HG03025 (cell line): ENCODE measurements around the gene SLC25A10.

Experiments used
- ATAC-seq: cut with Tn5 transposase; IDR thresholded peaks from one replicate; pipeline ENCODE4 v1.9.1; 2021; ENCODE audit warnings: mild to moderate bottlenecking, moderate library complexity; ENCODE audit not compliant: unreplicated experiment, low FRiP score

SLC25A10 gene

GRCh38 chr17:81705518-81706231 lies 6.4 kb upstream of the SLC25A10 start:
- no peak for ATAC-seq

GRCh38 chr17:81706232-81706611 lies 5.9 kb upstream of the SLC25A10 start:
- no peak for ATAC-seq

- no peak for ATAC-seq
Observed at GRCh38 chr17:81706757-81707624, 5.1 kb upstream of the SLC25A10 start.

- ATAC-seq = no peak
Observed at GRCh38 chr17:81707725-81708646, 4.1 kb upstream of the SLC25A10 start.

- no peak for ATAC-seq
Observed at GRCh38 chr17:81708739-81709185, 3.3 kb upstream of the SLC25A10 start.

- no peak for ATAC-seq
Observed at GRCh38 chr17:81710514-81711308, 1.4 kb upstream of the SLC25A10 start.

GRCh38 chr17:81712468-81713003 lies 452 bp downstream of the SLC25A10 start:
- no peak for ATAC-seq

- ATAC-seq = no peak
Observed at GRCh38 chr17:81713004-81713555, 996 bp downstream of the SLC25A10 start.

- no peak for ATAC-seq
Observed at GRCh38 chr17:81713556-81714411, 1.7 kb downstream of the SLC25A10 start.

- no peak for ATAC-seq
Observed at GRCh38 chr17:81714412-81715106, 2.5 kb downstream of the SLC25A10 start.

GRCh38 chr17:81715107-81715871 lies 3.2 kb downstream of the SLC25A10 start:
- no peak for ATAC-seq

- ATAC-seq = no peak
Observed at GRCh38 chr17:81715872-81716673, 4.0 kb downstream of the SLC25A10 start.

- ATAC-seq = no peak
Observed at GRCh38 chr17:81716674-81716996, 4.6 kb downstream of the SLC25A10 start.

GRCh38 chr17:81717049-81717765 lies 5.1 kb downstream of the SLC25A10 start:
- no peak for ATAC-seq

GRCh38 chr17:81717766-81718089 lies 5.6 kb downstream of the SLC25A10 start:
- no peak for ATAC-seq
